DND-41 (cell line): Measurements from ENCODE around the gene UBXN10.
A peak's percentile ranks its signal among the peaks of the same experiment; 100 is the strongest.
"Not testable (repeated sequence)": the region's sequence is repeated elsewhere in the genome, so short reads cannot be mapped to it uniquely, and the experiment has no call there.

Experiments used
- ATAC-seq: fragments of 200-7000 bp; cut with Tn5 transposase; 3 replicates; pipeline ENCODE4 v1.9.1; 2021; ENCODE audit warnings: low read depth; ENCODE audit not compliant: insufficient read depth
- DNase-seq: peaks from one replicate; pipeline ENCODE4 v3.0.0-alpha.2; 2020
- H2AFZ ChIP-seq: 2 replicates; pipeline ENCODE4 v1.6.0; 2012; ENCODE audit warnings: low read depth, low read length
- H3K27ac ChIP-seq: 2 replicates; pipeline ENCODE4 v1.5.1; 2012; ENCODE audit warnings: low read length, inconsistent platforms
- H3K27me3 ChIP-seq: fragments of 200-600 bp; sonication (generic); 2 replicates; pipeline ENCODE4 v1.6.0; 2012; ENCODE audit warnings: low read length, mild to moderate bottlenecking, inconsistent platforms; ENCODE audit not compliant: insufficient read depth, poor library complexity
- H3K36me3 ChIP-seq: 2 replicates; pipeline ENCODE4 v1.5.1; 2012; ENCODE audit warnings: low read length, inconsistent platforms; ENCODE audit not compliant: insufficient read depth
- H3K4me1 ChIP-seq: 2 replicates; pipeline ENCODE4 v1.5.1; 2012; ENCODE audit warnings: mild to moderate bottlenecking, low read length; ENCODE audit not compliant: insufficient read depth
- H3K4me2 ChIP-seq: 2 replicates; pipeline ENCODE4 v1.6.0; 2012; ENCODE audit warnings: mild to moderate bottlenecking, moderate library complexity, low read length, inconsistent platforms; ENCODE audit not compliant: insufficient read depth
- H3K4me3 ChIP-seq, 2 experiments: fragments of 200-600 bp in 1 of 2; shearing (Covaris generic) in 1 of 2; 2 replicates each; pipeline ENCODE4 v1.5.1; 2012 to 2016; ENCODE audit warnings: inconsistent platforms in 2 of 2, low read length in 2 of 2, mild to moderate bottlenecking in 2 of 2, low read depth in 1 of 2, moderate library complexity in 1 of 2
- H3K79me2 ChIP-seq: 2 replicates; pipeline ENCODE4 v1.6.0; 2012; ENCODE audit warnings: low read length, inconsistent platforms; ENCODE audit not compliant: insufficient read depth
- H3K9ac ChIP-seq: 2 replicates; pipeline ENCODE4 v1.6.0; 2012; ENCODE audit warnings: low read depth, mild to moderate bottlenecking, inconsistent platforms, low read length, moderate library complexity
- H3K9me3 ChIP-seq: 2 replicates; pipeline ENCODE4 v1.5.1; 2012; ENCODE audit warnings: low read length, moderate library complexity, mild to moderate bottlenecking, inconsistent platforms; ENCODE audit not compliant: insufficient read depth, severe bottlenecking
- H4K20me1 ChIP-seq: 2 replicates; pipeline ENCODE4 v1.6.0; 2012; ENCODE audit warnings: low read length; ENCODE audit not compliant: insufficient read depth
- EZH2 ChIP-seq: IDR thresholded peaks from 3 replicates; pipeline ENCODE4 v1.6.1; 2012; ENCODE audit warnings: borderline replicate concordance, low read depth, mild to moderate bottlenecking, moderate library complexity, low read length, inconsistent platforms; ENCODE audit not compliant: severe bottlenecking
- TF ChIP-seq, protein P1 (sequence below): IDR thresholded peaks from 2 replicates; pipeline ENCODE4 v1.5.1; 2012; ENCODE audit warnings: borderline replicate concordance, low read length, moderate library complexity, mild to moderate bottlenecking; ENCODE audit not compliant: poor library complexity, severe bottlenecking; ENCODE audit errors: extremely low read depth

Gene UBXN10

DNA sequence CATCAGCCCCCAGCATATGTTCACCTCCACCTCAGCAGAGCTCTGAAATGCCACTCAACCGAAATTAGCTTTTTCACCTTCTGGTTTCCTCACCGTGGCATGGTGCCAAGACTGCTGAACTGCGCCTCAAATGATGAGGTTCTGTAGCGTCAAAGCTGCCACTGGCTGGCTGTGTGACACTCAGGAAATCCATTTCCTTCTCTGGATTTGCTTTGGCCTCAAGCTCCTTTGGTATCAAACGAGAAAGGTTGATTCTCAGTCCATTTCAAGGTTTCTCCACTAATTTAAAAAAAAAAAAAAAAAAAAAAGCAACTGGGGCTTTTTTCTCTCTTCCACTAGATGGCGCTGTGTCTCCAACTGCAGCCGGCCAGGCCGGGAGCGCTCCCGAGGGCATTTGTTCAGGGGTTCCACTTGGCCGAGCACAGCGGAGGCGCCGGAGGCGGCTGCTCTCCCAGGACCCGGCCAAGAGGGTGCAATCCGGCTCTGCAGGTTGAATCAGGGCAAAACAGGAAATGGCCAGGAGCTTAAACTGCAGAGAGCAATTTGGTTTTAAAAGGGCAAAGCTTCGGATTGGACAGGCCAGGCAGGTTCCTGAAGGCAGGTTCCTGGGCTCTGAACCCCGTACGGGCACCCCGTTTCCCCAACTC, 26.9 kb downstream of the UBXN10 start:
- peaks cover 11% of the 10 kb centered on the region for H3K27me3 ChIP-seq
- no peak for TF ChIP-seq EZH2
- TF ChIP-seq, protein P1, sequence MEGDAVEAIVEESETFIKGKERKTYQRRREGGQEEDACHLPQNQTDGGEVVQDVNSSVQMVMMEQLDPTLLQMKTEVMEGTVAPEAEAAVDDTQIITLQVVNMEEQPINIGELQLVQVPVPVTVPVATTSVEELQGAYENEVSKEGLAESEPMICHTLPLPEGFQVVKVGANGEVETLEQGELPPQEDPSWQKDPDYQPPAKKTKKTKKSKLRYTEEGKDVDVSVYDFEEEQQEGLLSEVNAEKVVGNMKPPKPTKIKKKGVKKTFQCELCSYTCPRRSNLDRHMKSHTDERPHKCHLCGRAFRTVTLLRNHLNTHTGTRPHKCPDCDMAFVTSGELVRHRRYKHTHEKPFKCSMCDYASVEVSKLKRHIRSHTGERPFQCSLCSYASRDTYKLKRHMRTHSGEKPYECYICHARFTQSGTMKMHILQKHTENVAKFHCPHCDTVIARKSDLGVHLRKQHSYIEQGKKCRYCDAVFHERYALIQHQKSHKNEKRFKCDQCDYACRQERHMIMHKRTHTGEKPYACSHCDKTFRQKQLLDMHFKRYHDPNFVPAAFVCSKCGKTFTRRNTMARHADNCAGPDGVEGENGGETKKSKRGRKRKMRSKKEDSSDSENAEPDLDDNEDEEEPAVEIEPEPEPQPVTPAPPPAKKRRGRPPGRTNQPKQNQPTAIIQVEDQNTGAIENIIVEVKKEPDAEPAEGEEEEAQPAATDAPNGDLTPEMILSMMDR, result peak; percentile 70
- no peak overlapping the region for H3K27ac ChIP-seq
- no peak overlapping the region for H3K4me2 ChIP-seq
- H3K4me1 ChIP-seq, result no peaks in the 10 kb centered on the region
- no peaks in the 10 kb centered on the region for H3K79me2 ChIP-seq
- no peaks in the 10 kb centered on the region for H3K9me3 ChIP-seq
- no peaks in the 10 kb centered on the region; the same call in 1 of the 2 replicates for H4K20me1 ChIP-seq
- H3K4me3 ChIP-seq, result no peak overlapping the region
- H2AFZ ChIP-seq, result no peak overlapping the region
- DNase-seq (peak; percentile 41), ATAC-seq (no peak)
- no peak overlapping the region for H3K9ac ChIP-seq
- H3K36me3 ChIP-seq, result no peaks in the 10 kb centered on the region

DNA sequence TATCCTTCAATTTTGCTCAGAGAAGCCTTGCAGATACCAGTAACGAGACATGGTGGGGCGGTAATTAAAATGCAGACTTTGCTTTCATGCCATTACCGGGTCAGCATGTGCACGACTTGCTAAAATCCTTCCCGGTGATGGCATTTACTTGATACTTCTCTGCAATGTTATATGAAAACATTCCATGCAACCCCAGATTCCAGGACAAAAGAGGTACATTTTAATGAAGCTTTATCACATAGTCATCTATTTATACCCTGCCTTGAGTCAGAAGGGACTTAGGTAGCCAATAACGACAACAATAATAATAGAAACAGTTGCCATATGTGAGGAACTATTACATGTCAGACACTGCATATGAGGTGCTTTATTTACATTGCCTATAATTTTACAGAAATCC, 29.8 kb downstream of the UBXN10 start:
- no peaks in the 10 kb centered on the region for H3K79me2 ChIP-seq
- no peak overlapping the region for H2AFZ ChIP-seq
- no peak overlapping the region for H3K9ac ChIP-seq
- H4K20me1 ChIP-seq, result no peaks in the 10 kb centered on the region; the same call in 1 of the 2 replicates
- no peaks in the 10 kb centered on the region for H3K9me3 ChIP-seq
- H3K4me2 ChIP-seq, result no peak overlapping the region
- H3K36me3 ChIP-seq, result no peaks in the 10 kb centered on the region
- no peak for TF ChIP-seq EZH2
- TF ChIP-seq, protein P1, result no peak
- no peak for DNase-seq
- H3K27ac ChIP-seq, result no peak overlapping the region
- H3K27me3 ChIP-seq, result peaks cover 14% of the 10 kb centered on the region
- no peak for ATAC-seq
- H3K4me3 ChIP-seq, result no peak overlapping the region
- no peaks in the 10 kb centered on the region for H3K4me1 ChIP-seq

DNA sequence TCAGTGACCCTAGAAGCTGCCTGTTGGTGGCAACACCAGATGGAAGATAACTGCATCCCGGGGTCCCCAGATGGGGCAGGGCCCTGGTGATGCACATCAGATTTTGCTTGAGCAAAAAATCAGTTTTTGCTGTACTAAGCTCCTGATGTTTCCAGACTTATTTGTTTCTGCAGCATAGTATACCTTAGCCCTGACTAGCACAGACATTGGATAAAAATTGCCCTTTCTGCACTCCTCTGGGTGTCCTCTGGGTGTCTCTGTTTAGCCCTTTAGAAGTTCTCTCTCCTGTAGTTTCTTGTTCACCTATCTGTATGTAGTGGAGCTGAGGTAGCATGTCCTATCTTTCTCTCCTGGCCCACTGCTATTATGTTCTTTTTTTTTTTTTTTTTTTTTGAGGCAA, 30.7 kb downstream of the UBXN10 start:
- Histone ChIP-seq H3K9ac (no peak overlapping the region), H3K36me3 (no peaks in the 10 kb centered on the region), H3K27me3 (peaks cover 14% of the 10 kb centered on the region), H2AFZ (no peak overlapping the region), H3K79me2 (no peaks in the 10 kb centered on the region), H3K4me1 (no peaks in the 10 kb centered on the region), H3K9me3 (no peaks in the 10 kb centered on the region), H3K27ac (no peak overlapping the region), H3K4me2 (no peak overlapping the region), H3K4me3 (no peak overlapping the region), H4K20me1 (no peaks in the 10 kb centered on the region; the same call in 1 of the 2 replicates)
- TF ChIP-seq EZH2, result no peak
- TF ChIP-seq, protein P1, result peak; percentile 63
- DNase-seq (peak; percentile 11), ATAC-seq (peak; percentile 69)

DNA sequence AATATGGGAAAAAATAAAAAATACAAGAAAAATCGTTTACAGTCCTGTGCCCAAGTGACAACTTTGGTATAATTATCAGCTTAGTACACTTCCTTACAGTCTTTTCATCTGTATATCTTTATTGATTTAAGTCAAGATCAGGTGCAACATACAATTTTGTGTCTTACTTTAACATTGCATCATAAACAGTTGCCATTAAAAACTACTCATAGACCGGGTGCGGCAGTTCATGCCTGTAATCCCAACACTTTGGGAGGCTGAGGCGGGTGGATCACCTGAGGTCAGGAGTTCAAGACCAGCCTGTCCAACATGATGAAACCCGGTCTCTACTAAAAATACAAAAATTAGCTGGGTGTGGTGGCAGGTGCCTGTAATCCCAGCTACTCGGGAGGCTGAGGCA, 33.2 kb downstream of the UBXN10 start:
- not testable (repeated sequence) for H3K79me2 ChIP-seq, H3K4me1 ChIP-seq, H3K27ac ChIP-seq, H2AFZ ChIP-seq, H4K20me1 ChIP-seq, ATAC-seq, H3K9me3 ChIP-seq, DNase-seq, H3K4me3 ChIP-seq, H3K4me2 ChIP-seq, H3K9ac ChIP-seq, H3K36me3 ChIP-seq, H3K27me3 ChIP-seq
